Caki2 (cell line): Measurements from ENCODE around the gene PSMG3. TPM values are rescaled to one million over a fixed set of nuclear protein-coding genes. Genes with fewer than 3 reads are reported as not detected.
"Not testable (repeated sequence)": the region's sequence is repeated elsewhere in the genome, so short reads cannot be mapped to it uniquely, and the experiment has no call there.

Experiments used
- DNase-seq: peaks from one replicate; pipeline ENCODE4 v3.0.0-alpha.2; 2015; ENCODE audit warnings: low read depth
- in situ Hi-C: cut with HindIII; loops from 2 replicates; pipeline ENCODE4 v1.10.0; 2016; ENCODE audit warnings: low sequenced_read_pairs, low pct_unique_long_range_greater_than_20kb, mixed read lengths
- total RNA-seq: library from RNA; depleted of rRNA; stranded (reverse); fragments of >200 nt; shearing (Covaris generic); gene quantifications from 2 replicates; pipeline ENCODE4 v1.2.3, GENCODE V29; 2014; ENCODE audit warnings: low replicate concordance

The PSMG3 gene
- total RNA-seq, 1 experiment from 2014 or later: 106 TPM

DNA sequence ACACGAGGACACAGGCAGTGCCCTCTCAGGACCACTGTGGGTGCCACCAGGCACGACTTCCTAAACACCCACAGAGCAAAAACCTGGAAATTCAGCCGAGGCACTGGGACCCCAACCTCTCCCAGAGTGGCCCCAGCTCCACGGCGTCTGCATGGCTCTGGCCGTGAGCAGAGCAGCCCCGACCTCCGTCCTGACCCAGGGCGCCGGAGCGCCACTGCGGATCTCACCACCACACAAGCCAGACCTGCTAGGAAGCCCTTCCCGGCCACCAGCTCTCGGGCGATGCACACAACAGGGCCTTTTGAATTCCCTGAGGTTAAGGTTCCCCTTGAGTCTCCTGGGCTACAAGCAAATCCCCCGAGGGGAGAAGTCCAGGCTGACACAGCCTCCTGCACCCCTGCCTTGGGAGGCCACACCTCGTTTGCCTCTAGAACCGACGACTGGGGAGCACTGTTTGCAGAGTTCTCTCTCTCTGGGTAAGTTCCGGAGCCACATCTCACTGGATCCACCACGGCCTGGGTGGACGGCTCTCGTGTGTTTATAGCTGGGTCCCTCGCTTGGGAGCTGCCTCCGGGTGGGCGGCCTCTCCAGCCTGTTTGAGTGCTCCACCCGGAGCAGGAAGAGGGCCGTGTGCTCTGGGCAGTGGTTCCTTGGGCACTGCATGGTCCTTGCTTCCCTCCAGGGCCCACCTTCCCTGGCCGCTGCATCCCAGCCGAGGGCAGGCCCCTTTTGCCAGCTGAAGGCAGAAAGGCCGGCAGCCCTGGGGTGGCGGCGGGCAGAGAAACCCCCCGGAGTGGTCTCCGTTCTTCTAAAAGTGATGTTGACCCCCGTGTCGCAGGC, 15.5 kb upstream of the PSMG3 start:
- no peak for DNase-seq
- in situ Hi-C loops: no loop called here

GRCh38 chr7:1584700-1585099, 14.9 kb upstream of the PSMG3 start:
- DNase-seq: no peak
- in situ Hi-C loops: no loop called here

GRCh38 chr7:1583241-1583930, 13.6 kb upstream of the PSMG3 start:
- in situ Hi-C loops, DNase-seq: not testable (repeated sequence)

- in situ Hi-C loops: no loop called here
- no peak for DNase-seq
These were observed 10.7 kb upstream of the PSMG3 start for GRCh38 chr7:1580422-1581030.

- peak; percentile 41 for DNase-seq
- in situ Hi-C loops: no loop called here
These were observed 9.9 kb upstream of the PSMG3 start for GRCh38 chr7:1579481-1580421.

DNA sequence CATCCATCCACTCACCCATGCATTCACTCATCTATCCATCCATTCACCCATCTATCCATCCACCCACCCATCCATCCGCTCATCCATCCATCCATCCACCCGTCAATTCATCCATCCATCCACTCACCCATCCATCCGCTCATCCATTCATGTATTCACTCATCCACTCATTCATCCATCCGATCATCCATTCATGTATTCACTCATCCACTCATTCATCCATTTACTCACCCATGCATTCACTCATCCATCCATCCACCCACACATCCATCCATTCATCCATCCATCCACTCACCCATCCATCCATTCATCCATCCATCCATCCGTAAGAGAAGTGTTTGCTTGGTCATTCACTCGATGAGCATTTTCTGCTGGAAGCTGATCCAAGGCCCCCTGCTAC, 8.7 kb upstream of the PSMG3 start:
- in situ Hi-C loops: no loop called here
- no peak for DNase-seq

DNA sequence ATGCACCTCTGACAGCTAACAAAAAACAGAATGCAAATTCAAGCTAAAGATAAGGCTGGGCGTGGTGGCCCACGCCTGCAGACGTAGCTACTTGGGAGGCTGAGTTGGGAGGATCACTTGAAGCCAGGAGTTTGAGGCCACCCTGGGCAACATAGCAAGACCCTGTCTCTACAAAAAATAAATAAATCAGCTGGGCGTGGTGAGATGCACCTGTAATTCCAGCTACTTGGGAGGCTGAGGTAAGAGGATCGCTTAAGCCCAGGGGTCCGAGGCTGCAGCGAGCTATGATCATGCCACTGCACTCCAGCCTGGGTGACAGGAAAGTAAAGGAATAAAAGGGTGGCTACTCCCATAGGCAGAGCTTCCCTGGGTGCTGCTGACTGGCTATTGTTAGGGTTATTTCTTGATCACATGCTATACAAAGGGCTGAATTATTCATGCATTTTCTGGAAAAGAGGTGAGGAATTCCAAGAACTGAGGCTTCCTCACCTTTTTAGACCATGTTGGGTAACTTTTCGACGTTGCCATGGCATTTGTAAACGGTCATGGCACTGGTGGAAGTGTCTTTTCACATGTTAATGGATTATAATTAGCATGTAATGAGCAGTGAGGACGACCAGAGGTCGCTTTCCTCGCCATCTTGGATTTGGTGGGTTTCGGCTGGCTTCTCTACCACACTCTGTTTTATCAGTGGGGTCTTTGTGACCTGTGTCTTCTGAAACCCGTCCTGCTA, 6.9 kb upstream of the PSMG3 start:
- DNase-seq: no peak
- in situ Hi-C loops: no loop called here

GRCh38 chr7:1575809-1576208, 6.0 kb upstream of the PSMG3 start:
- no peak for DNase-seq
- in situ Hi-C loops: no loop called here

DNA sequence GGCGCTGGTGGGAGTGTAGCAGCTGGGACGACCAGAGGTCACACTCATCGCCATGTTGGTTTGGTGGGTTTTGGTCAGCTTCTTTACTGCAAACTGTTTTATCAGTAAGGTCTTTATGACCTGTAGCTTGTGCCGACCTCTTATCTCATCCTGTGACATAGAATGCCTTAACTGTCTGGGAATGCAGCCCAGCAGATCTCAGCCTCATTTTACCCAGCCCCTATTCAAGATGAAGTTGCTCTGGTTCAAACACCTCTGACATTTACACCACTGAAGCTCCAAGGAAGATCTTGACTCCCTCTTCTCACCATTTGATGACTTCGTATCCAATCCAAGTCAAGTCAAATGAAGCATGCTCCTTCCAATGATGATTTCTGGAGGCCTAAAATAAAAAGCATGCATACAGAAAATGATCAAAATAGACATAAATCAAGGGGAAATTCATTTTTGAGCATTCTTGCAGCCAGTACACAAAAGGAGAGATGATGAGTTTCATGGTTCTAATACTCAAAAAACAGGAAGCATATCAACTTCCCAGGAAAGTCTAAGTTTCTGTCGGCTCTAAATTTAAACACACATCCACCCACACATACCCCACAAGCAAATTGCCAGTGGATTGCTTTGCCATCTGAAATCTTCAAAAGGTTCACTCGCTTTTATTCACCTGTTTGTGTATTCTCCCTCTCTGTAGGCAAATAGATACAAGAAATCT, 2.4 kb upstream of the PSMG3 start:
- DNase-seq: no peak
- in situ Hi-C loops: no loop called here

DNA sequence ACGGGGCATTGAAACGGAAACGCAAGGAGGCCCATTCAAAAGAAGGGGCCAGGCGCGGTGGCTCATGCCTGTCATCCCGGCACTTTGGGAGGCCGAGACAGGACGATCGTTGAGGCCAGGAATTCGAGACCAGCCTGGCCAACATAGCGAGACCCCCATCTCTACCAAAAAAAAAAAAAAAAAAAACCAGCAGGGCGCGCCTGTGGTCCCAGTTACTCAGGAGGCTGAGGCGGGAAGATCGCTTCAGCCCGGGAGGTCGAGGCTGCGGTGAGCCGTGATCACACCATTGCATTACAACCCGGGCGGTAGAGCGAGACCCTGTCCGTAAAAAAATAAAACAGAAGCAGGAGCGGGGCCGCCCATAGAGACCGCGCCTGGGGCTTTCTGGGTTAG, 396 bp downstream of the PSMG3 start:
- in situ Hi-C loops: no loop called here
- no peak for DNase-seq

DNA sequence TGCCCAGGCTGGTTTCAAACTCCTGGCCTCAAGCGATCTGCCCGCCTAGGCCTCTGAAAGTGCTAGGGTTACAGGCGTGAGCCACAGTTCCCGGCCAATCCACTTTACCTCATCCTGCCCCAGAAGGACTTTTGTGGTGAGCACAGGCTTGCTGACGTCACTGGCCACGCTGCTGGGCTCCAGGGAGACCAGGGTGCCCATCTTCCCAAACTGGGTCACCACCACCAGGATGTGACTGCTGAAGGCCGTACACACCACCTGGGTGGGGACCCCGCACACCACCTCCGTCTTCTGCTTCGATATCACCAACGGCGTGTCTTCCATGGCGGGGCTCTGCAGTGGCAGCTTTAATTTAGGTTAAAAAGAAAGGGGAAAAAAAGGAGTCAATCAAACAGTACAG, 816 bp downstream of the PSMG3 start:
- in situ Hi-C loops: no loop called here
- DNase-seq: peak; percentile 66

DNA sequence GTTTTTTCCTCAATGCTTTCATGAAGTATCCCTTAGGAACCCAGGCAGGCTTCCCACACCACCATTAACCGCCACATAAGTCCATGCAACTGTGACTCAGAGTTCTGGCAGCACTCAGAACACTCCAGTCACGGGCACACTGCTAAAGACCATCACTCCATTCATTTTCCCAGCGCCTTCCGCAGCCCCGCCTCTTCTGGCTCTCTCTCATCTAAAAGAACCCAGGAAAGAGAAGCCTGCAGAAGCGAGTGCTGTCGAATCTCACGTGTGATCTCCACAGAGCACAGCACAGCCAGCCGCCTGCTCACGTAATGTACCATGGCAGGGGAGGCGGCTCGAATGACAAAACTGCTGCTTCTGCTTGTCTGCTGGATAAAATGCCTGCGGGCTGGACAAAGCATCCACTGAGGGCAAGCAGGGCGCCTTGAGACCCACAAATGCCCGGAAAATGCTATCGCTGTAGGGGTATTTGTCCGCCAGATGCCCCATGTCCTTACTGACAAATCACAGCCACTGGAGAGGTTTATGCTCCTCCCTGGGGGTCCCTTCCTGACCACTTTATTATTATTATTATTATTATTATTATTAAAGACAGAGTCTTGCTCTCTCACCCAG, 1.8 kb downstream of the PSMG3 start:
- in situ Hi-C loops: no loop called here
- DNase-seq: peak; percentile 95

GRCh38 chr7:1567049-1567771, 2.6 kb downstream of the PSMG3 start:
- in situ Hi-C loops: no loop called here
- DNase-seq: peak; percentile 97

DNA sequence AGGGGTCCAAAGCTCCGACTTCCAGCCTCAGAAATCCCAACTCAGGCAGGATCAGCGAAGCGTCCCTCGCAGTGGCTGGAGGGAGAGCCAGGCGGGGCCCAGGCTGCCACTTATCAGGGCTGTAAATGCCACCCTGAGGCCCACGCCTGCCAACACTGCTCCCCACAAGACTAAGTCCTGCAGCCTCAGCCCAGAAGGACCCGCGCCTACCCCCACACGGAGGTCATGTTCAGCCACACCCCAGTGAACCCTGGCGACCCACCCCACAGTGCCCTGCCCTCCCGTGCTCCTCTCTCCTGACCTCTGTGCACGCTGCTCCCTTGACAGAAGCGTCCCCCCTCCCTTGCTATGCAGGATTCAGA, 3.2 kb downstream of the PSMG3 start:
- DNase-seq: no peak
- in situ Hi-C loops: no loop called here

- DNase-seq: peak; percentile 44
- in situ Hi-C loops: no loop called here
These were observed 5.2 kb downstream of the PSMG3 start for GRCh38 chr7:1564603-1565022.

DNA sequence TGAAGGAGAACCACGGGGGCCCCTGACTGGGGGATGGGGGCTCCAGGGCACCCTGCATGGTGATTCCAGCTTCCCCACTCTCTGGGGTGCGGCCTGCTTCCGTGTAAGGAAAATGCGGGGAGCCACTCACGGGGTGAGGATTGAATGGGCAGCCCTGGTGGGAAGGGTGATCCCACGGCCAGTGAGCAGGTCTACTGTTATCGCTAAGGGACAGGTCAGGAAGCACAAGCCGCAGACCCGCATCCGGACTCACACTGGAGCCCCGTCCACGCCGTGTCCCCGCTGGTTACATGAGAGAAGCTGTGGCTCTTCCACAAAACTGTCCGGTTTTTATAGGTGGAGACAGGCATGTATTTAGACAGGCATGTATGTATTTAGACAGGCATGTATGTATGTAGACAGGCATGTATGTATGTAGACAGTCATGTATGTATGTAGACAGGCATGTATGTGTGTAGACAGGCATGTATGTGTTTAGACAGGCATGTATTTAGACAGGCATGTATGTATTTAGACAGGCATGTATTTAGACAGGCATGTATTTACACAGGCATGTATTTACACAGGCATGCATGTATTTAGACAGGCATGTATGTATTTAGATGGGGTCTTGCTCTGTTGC, 5.7 kb downstream of the PSMG3 start:
- DNase-seq: no peak
- in situ Hi-C loops: no loop called here
